Smooth muscle cell of the pulmonary artery (primary cell): ENCODE results near the gene ACAP1. TPM values are rescaled to one million over a fixed set of nuclear protein-coding genes. Genes with fewer than 3 reads are reported as not detected.

Experiments
- total RNA-seq: library from RNA; depleted of rRNA; stranded (reverse); fragments of >200 nt; gene quantifications from 2 replicates; pipeline ENCODE4 v1.2.3, GENCODE V29; 2014

ACAP1 gene, protein sequence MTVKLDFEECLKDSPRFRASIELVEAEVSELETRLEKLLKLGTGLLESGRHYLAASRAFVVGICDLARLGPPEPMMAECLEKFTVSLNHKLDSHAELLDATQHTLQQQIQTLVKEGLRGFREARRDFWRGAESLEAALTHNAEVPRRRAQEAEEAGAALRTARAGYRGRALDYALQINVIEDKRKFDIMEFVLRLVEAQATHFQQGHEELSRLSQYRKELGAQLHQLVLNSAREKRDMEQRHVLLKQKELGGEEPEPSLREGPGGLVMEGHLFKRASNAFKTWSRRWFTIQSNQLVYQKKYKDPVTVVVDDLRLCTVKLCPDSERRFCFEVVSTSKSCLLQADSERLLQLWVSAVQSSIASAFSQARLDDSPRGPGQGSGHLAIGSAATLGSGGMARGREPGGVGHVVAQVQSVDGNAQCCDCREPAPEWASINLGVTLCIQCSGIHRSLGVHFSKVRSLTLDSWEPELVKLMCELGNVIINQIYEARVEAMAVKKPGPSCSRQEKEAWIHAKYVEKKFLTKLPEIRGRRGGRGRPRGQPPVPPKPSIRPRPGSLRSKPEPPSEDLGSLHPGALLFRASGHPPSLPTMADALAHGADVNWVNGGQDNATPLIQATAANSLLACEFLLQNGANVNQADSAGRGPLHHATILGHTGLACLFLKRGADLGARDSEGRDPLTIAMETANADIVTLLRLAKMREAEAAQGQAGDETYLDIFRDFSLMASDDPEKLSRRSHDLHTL
- 0.33 and 0.99 TPM in 2 replicates for total RNA-seq

DNA sequence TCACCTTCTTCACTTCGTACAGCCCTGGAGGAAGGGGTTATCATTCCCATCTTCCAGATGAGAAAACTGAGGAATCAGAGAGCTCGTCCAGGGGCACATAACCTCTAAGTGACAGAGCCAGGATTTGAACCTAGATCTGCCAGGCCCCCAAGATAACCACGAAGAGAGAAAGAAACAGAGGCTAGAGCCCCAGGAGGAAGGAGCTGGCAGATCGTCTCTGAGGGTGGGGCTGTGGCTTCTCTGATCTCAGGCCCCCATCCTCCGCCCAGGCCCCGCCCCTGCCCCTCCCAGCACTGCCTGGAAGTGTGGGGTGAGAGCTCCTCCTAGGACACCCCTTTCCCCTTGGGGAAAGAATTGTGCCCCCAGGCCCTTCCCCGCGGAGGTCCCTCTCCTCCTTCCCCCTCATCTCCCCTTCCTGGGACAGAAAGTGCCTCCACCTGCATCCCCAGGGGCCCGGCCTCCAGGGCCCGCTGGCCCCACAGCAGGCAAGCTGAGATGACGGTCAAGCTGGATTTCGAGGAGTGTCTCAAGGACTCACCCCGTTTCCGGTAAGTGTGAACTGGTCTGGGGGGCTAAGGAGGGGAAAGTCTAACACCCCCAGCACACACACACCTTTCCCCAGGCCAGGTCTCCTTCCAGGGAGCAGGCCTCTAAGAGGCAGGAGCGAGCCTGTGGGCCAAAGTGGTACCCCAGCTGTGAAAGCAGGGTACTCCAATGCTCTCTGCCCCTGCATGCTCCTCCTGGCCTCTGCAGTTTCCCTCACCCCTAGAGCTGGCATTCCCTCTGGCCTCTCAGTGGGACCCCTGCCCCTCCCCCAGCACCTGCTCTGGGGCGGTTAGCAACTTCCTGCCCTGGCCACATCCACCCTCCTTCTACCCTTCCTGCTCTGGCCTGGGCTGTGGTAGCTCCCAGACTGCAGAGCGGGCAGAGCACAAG, at the start of gene ACAP1:
TSS of gene ACAP1 (plus strand) at position 290 of the 936 bp plus-strand sequence. CDS start at position 496, 206 bp downstream.

DNA sequence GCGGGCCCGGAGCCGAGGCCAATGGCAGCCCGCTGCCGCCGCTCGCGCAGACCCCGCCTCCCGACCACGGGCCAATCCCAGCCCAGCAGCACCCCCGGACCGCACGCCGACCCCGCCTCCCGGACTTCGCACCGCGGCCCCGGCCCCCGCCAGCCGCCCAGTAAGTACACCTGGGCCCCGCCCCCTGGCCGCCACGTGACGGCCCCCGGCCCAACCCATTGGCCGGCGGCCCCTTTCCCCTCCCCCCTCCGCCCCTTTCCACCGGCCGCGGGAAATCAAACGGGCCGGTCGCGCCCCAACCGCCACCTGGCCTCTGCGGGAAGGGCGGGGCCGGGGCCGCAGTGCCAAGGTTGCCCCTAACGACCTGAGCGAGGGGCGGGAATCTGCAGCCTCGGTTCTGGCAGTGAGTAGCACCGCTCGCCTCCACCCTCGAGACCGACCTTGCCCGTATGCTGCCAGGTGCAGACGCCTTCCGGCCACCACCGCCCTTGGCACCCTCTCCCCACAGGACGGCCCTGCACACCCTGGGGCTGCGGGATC, 41.6 kb upstream of the ACAP1 start, which contains the start of gene YBX2:
TSS of gene YBX2 (minus strand) at position 26 of the 540 bp plus-strand sequence. CDS start 139 bp downstream, outside the sequence.

DNA sequence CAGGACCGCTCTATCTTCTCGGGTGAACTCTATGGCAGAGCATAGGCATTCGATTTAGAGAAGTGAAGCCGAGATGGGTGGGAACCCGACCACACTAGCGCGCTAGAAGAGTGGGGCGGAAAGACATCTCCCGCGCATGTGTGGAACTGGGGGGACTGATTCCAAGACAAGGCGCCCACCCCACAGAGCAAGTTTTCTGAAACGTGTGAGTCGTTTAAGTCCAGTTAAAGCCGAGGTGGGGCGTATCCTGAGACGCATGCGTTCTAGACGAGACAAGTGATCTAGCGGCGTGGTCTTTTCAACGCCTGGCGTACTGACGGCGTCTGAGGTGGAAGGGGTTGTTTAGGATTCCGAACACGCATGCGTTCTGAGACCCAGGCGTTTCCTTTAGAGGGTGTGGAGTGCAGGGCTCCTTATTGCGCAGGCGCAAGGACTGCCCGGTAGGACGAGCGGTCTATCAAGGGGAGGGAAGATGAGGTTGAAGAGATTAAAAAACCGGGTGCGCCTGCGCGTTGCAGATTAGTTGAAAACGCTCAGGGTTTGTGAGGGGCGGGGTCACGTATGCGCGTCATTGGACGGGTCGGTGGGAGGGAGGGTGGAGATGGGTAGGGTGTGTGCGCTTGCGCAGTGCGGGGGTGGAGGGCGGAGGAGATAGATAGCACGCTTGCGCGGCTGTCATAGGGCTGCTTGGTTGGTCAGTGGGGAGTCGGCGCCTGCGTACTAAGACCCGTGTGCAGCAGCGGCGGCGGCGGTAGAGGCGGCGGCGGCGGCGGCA, 29.2 kb upstream of the ACAP1 start, which contains the start of gene EIF5A:
TSS of gene EIF5A (plus strand) at position 718 of the 775 bp plus-strand sequence. CDS start 2,008 bp downstream, outside the sequence.

DNA sequence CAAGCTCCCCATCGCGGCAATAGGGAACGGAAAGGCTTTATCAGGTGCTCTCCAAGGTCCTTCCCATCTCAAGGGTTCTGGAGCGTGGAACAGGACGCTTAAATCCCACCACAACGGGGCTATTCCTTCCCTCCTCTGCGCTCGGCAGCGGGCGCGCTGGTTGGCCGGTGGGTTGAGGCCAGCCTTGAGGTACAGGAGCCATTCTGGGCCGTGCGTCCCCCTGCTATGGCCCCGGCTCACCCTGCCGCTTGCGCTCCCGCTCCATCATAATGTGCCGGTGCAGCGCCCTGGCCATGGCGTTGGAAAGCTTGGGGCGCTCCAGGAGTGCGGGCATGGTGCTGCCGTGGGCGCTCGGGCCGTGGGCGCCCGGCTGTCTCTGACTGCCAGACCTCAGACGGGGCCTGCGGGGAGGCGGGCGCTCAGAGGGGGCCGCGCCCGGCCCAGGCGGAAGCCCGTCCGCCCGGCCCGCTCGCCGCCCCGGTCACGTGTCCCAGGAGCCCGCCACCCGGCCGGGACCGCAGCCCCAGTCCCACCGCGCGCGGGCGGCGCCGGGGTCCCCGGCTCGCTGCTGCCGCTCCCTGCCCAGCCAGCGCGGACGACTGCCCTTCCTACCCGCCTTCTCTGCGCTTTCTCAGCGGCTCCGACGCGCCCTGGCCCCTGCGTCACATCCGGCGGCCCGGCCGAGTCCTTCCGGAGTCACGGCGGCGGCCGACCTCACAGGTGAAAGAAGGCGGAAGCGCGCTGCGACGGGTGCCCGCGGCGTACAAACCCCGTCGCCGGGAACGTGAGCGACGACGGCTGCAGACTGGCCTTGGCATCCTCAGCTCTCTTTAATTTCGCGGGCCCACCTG, 21.4 kb upstream of the ACAP1 start, which contains the start of gene GPS2:
TSS of gene GPS2 (minus strand) at position 642 of the 851 bp plus-strand sequence. CDS start at position 334, 308 bp downstream.

DNA sequence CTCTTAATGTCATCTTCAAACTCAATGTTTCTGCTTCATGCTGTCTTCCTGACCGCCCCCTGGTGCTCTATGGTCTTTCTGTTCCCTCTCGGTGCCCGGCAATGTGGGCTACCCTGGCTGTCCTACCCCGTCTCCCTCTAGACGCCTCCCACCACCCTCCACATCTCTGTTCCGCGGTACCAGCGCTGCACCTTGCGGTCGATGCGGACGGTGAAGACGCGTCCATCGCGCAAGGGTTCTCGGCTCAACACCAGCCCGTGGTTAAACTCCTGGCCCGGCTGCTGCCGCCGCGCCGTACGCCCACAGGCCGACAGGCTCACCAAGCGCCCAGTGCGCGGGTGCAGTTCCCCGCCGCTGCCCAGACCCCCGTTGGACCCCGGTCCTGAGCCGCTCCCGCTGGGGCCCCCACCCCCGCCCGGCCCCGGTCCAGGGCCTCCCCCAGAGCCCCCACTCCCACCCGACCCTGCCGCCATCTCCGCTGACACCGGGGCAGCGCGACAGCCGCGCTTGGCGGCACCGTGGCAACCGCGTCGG, 7.4 kb upstream of the ACAP1 start, which contains the start of gene NEURL4:
TSS of gene NEURL4 (minus strand) at position 496 of the 534 bp plus-strand sequence. CDS start at position 473, 23 bp downstream.

DNA sequence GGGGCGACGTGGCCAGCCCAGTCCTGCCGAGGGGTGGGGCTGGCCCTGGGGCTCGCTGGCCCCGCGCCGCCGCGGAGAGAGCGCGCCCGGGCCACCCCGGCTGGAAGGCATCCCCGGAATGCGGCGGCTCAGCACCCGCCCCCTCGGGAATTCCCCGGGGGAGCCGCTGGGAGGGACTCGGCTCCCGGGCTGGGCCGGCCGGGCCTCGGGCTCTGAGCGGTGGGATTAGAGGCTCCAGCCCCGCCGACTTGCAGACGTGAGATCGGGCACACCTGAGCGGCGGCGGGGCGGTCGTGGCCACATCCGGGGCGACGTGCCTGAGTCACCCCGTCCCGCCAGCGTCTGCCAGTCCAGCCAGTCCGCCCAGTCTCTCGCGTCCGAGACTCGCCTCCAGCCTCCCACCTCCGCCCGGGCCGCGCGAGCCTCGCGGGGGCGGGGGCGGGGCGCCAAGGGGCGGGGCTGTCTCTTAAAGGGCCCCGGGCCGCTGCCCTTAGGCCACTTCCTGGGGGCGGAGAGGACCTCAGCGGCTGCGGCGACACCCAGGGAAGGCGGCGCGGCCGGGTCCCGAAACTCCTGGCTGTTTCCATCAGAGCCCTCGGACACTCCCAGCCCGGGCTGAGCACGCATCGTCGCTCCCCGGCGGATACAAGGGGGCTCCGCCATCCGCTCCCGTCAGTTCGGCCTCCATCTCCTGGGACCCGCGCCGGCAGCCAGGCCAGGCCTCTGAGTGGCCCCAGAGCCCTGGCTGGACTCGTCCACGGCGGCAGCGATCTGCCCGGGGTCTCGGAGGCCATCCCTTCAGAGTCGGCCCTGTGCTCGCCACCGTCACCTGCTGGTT, 15.6 kb downstream of the ACAP1 start, which contains the start of gene KCTD11:
TSS of gene KCTD11 (plus strand) at position 498 of the 838 bp plus-strand sequence.

DNA sequence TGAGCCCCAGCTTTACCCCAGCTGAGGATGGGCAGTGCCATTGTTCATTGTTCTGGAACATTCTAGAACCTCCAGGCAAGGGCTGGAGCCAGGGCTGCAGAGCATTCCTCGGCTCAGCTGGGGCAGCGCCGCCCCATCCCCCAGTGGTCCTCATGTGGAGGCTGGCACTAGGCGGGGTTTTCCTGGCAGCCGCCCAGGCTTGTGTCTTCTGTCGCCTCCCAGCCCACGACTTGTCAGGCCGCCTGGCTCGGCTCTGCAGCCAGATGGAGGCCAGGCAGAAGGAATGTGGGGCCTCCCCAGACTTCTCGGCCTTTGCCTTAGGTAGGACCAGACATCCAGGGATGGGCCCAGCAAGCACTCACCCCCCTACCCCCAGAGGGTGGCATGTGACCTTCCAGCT, 18.7 kb downstream of the ACAP1 start, which contains the start of gene TMEM95:
TSS of gene TMEM95 (plus strand) at position 104 of the 400 bp plus-strand sequence. CDS start at position 153, 49 bp downstream.

DNA sequence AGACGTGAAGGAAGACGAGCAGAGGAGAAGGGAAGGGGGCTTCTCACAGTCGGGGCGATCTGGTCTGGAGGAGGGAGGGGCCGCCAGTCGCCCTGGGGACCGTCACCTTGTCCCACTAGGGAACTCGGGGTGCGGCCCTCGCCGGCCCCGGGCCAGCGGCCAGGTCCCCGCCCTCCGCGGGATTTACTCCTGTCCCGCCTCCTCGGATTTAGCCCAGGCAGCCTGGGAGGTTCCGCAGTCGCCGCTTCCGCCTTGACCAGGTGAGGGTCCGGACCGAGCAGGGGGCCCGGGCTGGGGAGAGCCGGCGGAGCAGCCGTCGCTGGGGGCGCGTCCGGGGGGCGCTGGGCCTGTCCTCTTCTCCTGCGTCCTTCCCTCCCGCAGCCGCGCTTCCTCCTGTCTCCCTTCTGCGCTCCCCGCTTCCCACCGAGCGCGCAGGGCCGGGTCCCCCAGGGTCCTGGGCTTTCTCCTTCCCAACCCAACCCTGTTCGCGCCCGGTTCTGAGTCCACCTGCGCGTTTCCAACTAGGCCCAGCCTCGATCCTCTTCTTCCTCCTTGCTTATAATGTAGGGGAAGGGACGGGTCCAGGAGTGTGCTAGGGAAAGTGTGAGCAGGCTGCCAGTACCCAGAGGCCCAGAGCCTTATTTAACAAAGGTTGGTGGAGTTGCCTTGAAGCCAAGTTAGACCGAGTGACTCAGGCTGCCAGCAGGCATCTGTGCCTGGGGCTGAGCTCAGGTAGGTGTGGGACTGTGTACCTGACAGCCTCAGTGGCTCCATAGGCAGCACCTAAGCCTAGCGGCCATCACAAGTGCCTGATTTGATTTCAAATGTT, 44.7 kb downstream of the ACAP1 start, which contains the start of gene TNK1:
TSS of gene TNK1 (plus strand) at position 235 of the 829 bp plus-strand sequence. CDS start 1,838 bp downstream, outside the sequence.

DNA sequence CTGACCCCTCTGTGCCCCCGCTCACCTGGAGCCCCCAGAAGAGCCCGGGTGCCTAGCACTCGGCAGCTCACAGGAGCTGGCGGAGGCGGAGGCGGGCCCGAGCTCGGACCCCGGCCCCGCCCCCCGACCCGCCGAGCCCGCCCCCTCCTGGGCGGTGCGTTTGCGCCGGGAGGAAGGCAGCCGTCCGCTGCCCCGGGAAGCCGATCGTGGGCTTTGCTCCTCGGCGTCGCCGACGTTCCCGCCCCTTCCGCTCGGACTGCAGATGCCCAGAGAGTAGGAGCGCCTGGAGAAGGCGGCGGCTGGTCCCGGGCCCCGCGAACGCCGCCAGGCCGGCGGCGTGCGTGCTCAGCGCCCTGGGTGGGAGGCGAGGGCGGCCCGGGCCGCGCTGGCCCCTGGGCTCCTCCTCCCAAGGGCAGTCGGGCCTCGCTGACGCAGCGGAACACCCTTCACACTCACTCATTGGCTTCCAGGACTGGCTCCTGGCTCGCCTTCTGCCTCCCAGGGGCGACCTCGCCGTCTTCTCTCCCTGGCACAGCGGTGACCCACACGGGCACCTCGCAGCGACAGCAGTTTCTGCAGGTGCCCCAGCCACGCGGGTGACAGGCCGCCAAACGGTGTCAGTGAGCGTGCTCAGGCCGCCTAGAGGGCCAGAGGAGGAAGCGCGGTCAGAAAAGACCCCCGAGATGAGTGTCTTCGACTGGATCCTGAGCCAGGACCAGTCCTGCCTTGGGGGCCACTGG, 58.3 kb downstream of the ACAP1 start, which contains the start of gene PLSCR3:
TSS of gene PLSCR3 (minus strand) at position 74 of the 740 bp plus-strand sequence. CDS start 415 bp downstream, outside the sequence.

Other genes starting within 250 kb of the ACAP1 start
- not detected in 2 replicates for gene ASGR2, start 221.7 kb upstream of the ACAP1 start, total RNA-seq
- 0.26 and 0.43 TPM in 2 replicates for gene ASGR1, start 157.2 kb upstream of the ACAP1 start, total RNA-seq
- 38.6 and 51.8 TPM in 2 replicates for gene DLG4, start 116.7 kb upstream of the ACAP1 start, total RNA-seq
- gene ACADVL, start 116.6 kb upstream of the ACAP1 start, total RNA-seq, result 253 and 331 TPM in 2 replicates
- gene DVL2, start 102.0 kb upstream of the ACAP1 start, total RNA-seq, result 57.9 and 79.4 TPM in 2 replicates
- gene PHF23, start 97.1 kb upstream of the ACAP1 start, total RNA-seq, result 36.2 and 41.9 TPM in 2 replicates
- gene GABARAP, start 94.1 kb upstream of the ACAP1 start, total RNA-seq, result 152 and 153 TPM in 2 replicates
- 71.7 and 85.0 TPM in 2 replicates for gene CTDNEP1, start 84.8 kb upstream of the ACAP1 start, total RNA-seq
- 23.6 and 23.8 TPM in 2 replicates for gene ELP5, start 84.3 kb upstream of the ACAP1 start, total RNA-seq
- gene CLDN7, start 74.1 kb upstream of the ACAP1 start, total RNA-seq, result 0.33 and 0.65 TPM in 2 replicates
- gene SLC2A4, start 54.8 kb upstream of the ACAP1 start, total RNA-seq, result 0.10 and 0.13 TPM in 2 replicates
- gene YBX2, start 41.9 kb upstream of the ACAP1 start, total RNA-seq, result 0.07 TPM in 1 of 2 replicates, not detected in the other
- gene EIF5A, start 28.9 kb upstream of the ACAP1 start, total RNA-seq, result 351 and 391 TPM in 2 replicates
- gene GPS2, start 21.2 kb upstream of the ACAP1 start, total RNA-seq, result 20.3 and 20.4 TPM in 2 replicates
- 21.6 and 31.2 TPM in 2 replicates for gene NEURL4, start 7.2 kb upstream of the ACAP1 start, total RNA-seq
- 13.4 and 14.2 TPM in 2 replicates for gene KCTD11, start 15.6 kb downstream of the ACAP1 start, total RNA-seq
- gene TMEM95, start 18.6 kb downstream of the ACAP1 start, total RNA-seq, result not detected in 2 replicates
- gene TNK1, start 44.6 kb downstream of the ACAP1 start, total RNA-seq, result 0.20 and 0.26 TPM in 2 replicates
- 52.9 and 58.3 TPM in 2 replicates for gene PLSCR3, start 58.0 kb downstream of the ACAP1 start, total RNA-seq
- 57.9 and 74.2 TPM in 2 replicates for gene TMEM256, start 67.6 kb downstream of the ACAP1 start, total RNA-seq
- gene NLGN2, start 71.3 kb downstream of the ACAP1 start, total RNA-seq, result 23.7 and 28.4 TPM in 2 replicates
- gene SPEM1, start 83.8 kb downstream of the ACAP1 start, total RNA-seq, result not detected in 2 replicates
- not detected in 2 replicates for gene SPEM2, start 89.1 kb downstream of the ACAP1 start, total RNA-seq
- gene SPEM3, start 92.3 kb downstream of the ACAP1 start, total RNA-seq, result not detected in 2 replicates
- 2.5 and 3.2 TPM in 2 replicates for gene TMEM102, start 98.9 kb downstream of the ACAP1 start, total RNA-seq
- 12.9 and 16.7 TPM in 2 replicates for gene FGF11, start 103.0 kb downstream of the ACAP1 start, total RNA-seq
- gene CHRNB1, start 108.5 kb downstream of the ACAP1 start, total RNA-seq, result 5.2 and 6.7 TPM in 2 replicates
- 39.2 and 45.6 TPM in 2 replicates for gene ZBTB4, start 143.1 kb downstream of the ACAP1 start, total RNA-seq
- gene SLC35G6, start 144.9 kb downstream of the ACAP1 start, total RNA-seq, result not detected in 2 replicates
- gene POLR2A, start 147.8 kb downstream of the ACAP1 start, total RNA-seq, result 117 and 118 TPM in 2 replicates
- gene TNFSF12, start 212.5 kb downstream of the ACAP1 start, total RNA-seq, result 21.6 and 23.8 TPM in 2 replicates
- gene TNFSF13, start 222.2 kb downstream of the ACAP1 start, total RNA-seq, result 1.4 and 2.4 TPM in 2 replicates
- 65.9 and 75.8 TPM in 2 replicates for gene SENP3, start 225.4 kb downstream of the ACAP1 start, total RNA-seq
- gene CD68, start 243.1 kb downstream of the ACAP1 start, total RNA-seq, result 59.6 and 60.2 TPM in 2 replicates
- 36.2 and 54.1 TPM in 2 replicates for gene MPDU1, start 247.3 kb downstream of the ACAP1 start, total RNA-seq